Caco-2 (cell line): ENCODE measurements around the gene SEZ6L2. TPM values are rescaled to one million over a fixed set of nuclear protein-coding genes. Genes with fewer than 3 reads are reported as not detected.

Source experiments
- Bru-seq: library from RNA; stranded (reverse); fragments of 400-500 nt; gene quantifications from one replicate; lab custom pipeline; 2021; lab: Mats Ljungman, UMichigan
- BruChase-seq, 2 experiments: library from RNA; stranded (reverse); fragments of 400-500 nt; gene quantifications; one replicate each; lab custom pipeline; 2021; lab: Mats Ljungman, UMichigan
- BruUV-seq: library from RNA; stranded (reverse); fragments of 400-500 nt; replicated peaks from 2 replicates; lab custom pipeline; 2021; lab: Mats Ljungman, UMichigan
- CTCF ChIA-PET: fragments of 300-600 bp; sonication (Branson Sonifier 250); formaldehyde crosslinking; loops from one replicate; lab custom pipeline; 2022; ENCODE audit warnings: antibody characterized with exemption; lab: Charles Lee
- POLR2A ChIA-PET: fragments of 300-600 bp; sonication (Branson Sonifier 250); formaldehyde crosslinking; loops from one replicate; lab custom pipeline; 2022; ENCODE audit warnings: antibody characterized with exemption; lab: Charles Lee
- DNase-seq, 2 experiments: peaks; one replicate each; pipeline versions ENCODE4 v3.0.0 to v3.0.0-alpha.2; 2020 to 2022
- H3K27me3 ChIP-seq: replicated peaks from 2 replicates; pipeline ENCODE4 v1.6.0; 2011; ENCODE audit warnings: low read length; ENCODE audit not compliant: control insufficient read depth, insufficient read depth
- H3K36me3 ChIP-seq: 2 replicates; pipeline ENCODE4 v1.5.1; 2011; ENCODE audit warnings: low read length; ENCODE audit not compliant: control insufficient read depth, insufficient read depth
- H3K4me1 ChIP-seq: fragments of 250-450 bp; sonication (Bioruptor Pico); 2 replicates; pipeline ENCODE4 v1.5.1; 2020; ENCODE audit warnings: mild to moderate bottlenecking
- H3K4me3 ChIP-seq: 2 replicates; pipeline ENCODE4 v1.5.1; 2011; ENCODE audit warnings: low read depth, mild to moderate bottlenecking, control low read depth, low read length
- H3K9me3 ChIP-seq: fragments of 250-450 bp; sonication (Bioruptor Pico); 2 replicates; pipeline ENCODE4 v1.5.1; 2020; ENCODE audit warnings: mild to moderate bottlenecking, moderate library complexity
- H3K27ac Mint-ChIP-seq: one replicate; pipeline ENCODE4 v1.8.0; 2022; ENCODE audit warnings: mixed read lengths; ENCODE audit not compliant: unreplicated experiment
- H3K27me3 Mint-ChIP-seq: one replicate; pipeline ENCODE4 v1.8.0; 2022; ENCODE audit warnings: mixed read lengths; ENCODE audit not compliant: insufficient read depth, unreplicated experiment
- H3K36me3 Mint-ChIP-seq: one replicate; pipeline ENCODE4 v1.8.0; 2022; ENCODE audit warnings: mild to moderate bottlenecking, mixed read lengths; ENCODE audit not compliant: insufficient read depth, unreplicated experiment
- H3K4me1 Mint-ChIP-seq: one replicate; pipeline ENCODE4 v1.8.0; 2022; ENCODE audit warnings: low read depth, mixed read lengths; ENCODE audit not compliant: unreplicated experiment
- H3K4me3 Mint-ChIP-seq: one replicate; pipeline ENCODE4 v1.8.0; 2022; ENCODE audit warnings: mild to moderate bottlenecking, moderate library complexity, mixed read lengths; ENCODE audit not compliant: unreplicated experiment
- H3K9me3 Mint-ChIP-seq: one replicate; pipeline ENCODE4 v1.8.0; 2022; ENCODE audit warnings: mixed read lengths; ENCODE audit not compliant: unreplicated experiment
- intact Hi-C: fragments of 100-400 bp; cut with micrococcal nuclease; formaldehyde crosslinking; loops from one replicate; pipeline ENCODE4 v1.10.0; 2022; ENCODE audit not compliant: unreplicated experiment
- long read RNA-seq: library from polyadenylated mRNA; stranded (forward); transcript quantifications from one replicate; pipeline ENCODE4 v2.0.0, GENCODE V29; 2022
- total RNA-seq: library from RNA; stranded (reverse); gene quantifications from 2 replicates; pipeline ENCODE4 v1.2.3, GENCODE V29; 2022
- TF ChIP-seq, protein P1 (sequence below), 2 experiments: fragments of 200-600 bp in 1 of 2; IDR thresholded peaks; 1 replicate in 1 of 2; 2 replicates in 1 of 2; pipeline versions ENCODE4 v1.5.1 to v1.8.0; 2011 to 2022; ENCODE audit warnings: antibody characterized with exemption in 1 of 2, control low read depth in 1 of 2, inconsistent platforms in 1 of 2, low read depth in 1 of 2, low read length in 1 of 2, mild to moderate bottlenecking in 1 of 2, moderate library complexity in 1 of 2; ENCODE audit not compliant: insufficient read depth in 1 of 2, severe bottlenecking in 1 of 2, unreplicated experiment in 1 of 2

The SEZ6L2 gene
- total RNA-seq (24.1 and 26.3 TPM in 2 replicates), Bru-seq, nascent RNA (percentile 37 among the genes with signal in this experiment), BruChase-seq, experiment 1, labeled RNA remaining after a 2-hour chase (percentile 41 among the genes with signal in this experiment), BruChase-seq, experiment 2, labeled RNA remaining after a 6-hour chase (percentile 53 among the genes with signal in this experiment)
- long read RNA-seq, transcript SEZ6L2-209 (18 exons, 3,555 nt) = major isoform, 6 of 47 reads
- long read RNA-seq, partial matches to known transcripts = 29 of 47 reads
- long read RNA-seq, other reads (novel, unspliced or antisense) = 7 of 47 reads

DNA sequence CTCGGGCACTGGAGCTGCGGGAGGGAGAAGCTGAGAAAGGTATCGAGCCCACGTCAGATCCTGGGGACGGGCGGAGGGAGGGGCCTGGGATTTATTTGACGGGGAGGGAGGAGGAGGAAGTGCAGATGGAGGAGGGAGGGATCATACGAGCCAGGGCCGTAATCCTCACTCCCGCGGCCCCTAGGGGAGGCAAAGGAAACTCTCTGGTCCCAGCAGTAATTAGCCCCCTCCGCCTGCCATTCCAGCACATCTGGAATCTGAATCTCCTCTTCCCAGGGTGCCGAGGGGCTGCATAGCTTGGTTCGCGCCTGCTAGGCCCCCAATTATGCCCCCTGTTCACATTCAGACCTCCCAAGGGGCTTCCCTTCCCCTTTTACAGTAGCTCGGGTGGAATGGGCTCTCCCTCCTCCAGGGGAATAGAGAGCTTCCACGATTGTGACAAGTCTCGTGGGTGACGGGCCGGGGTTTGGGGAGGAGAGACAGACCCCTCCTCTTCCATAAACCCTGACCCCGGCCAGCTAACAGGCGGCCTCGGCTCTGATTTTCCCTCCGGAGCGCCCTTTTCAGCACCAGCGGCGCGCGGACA, at the start of gene SEZ6L2:
Gene SEZ6L2 (minus strand): TSS at position 35 of the 586 bp plus-strand sequence. CDS start 531 bp downstream, outside the sequence.
- intact Hi-C loops = loop anchor here (2.0 to 10.0 kb wide), 3 partner anchors 37 to 125 kb away; partner anchors contain the start of genes C16orf92, CDIPT and PAGR1
- Histone ChIP-seq H3K36me3 (no peaks in the 10 kb centered on the region; the same call in 1 of the 2 replicates), H3K27me3 (no peaks in the 10 kb centered on the region), H3K4me1 (peaks cover 22% of the 10 kb centered on the region; the same call in 1 of the 2 replicates), H3K4me3 (peak within 1 kb of the TSS; percentile 66), H3K9me3 (no peaks in the 10 kb centered on the region)
- TF ChIP-seq, protein P1, sequence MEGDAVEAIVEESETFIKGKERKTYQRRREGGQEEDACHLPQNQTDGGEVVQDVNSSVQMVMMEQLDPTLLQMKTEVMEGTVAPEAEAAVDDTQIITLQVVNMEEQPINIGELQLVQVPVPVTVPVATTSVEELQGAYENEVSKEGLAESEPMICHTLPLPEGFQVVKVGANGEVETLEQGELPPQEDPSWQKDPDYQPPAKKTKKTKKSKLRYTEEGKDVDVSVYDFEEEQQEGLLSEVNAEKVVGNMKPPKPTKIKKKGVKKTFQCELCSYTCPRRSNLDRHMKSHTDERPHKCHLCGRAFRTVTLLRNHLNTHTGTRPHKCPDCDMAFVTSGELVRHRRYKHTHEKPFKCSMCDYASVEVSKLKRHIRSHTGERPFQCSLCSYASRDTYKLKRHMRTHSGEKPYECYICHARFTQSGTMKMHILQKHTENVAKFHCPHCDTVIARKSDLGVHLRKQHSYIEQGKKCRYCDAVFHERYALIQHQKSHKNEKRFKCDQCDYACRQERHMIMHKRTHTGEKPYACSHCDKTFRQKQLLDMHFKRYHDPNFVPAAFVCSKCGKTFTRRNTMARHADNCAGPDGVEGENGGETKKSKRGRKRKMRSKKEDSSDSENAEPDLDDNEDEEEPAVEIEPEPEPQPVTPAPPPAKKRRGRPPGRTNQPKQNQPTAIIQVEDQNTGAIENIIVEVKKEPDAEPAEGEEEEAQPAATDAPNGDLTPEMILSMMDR (IDR thresholded peaks at IDR 0.05; ENCODE audit: insufficient read depth in 1 of 2, low read depth in 1 of 2, low read length in 1 of 2, severe bottlenecking in 1 of 2, unreplicated experiment in 1 of 2) = peak; percentile 31 to 35
- Mint-ChIP-seq H3K4me3 (peak within 1 kb of the TSS; percentile 93), H3K36me3 (peaks cover 6% of the 10 kb centered on the region), H3K4me1 (peaks cover 22% of the 10 kb centered on the region), H3K27ac (peak within 1 kb of the TSS; percentile 88), H3K9me3 (no peaks in the 10 kb centered on the region), H3K27me3 (no peaks in the 10 kb centered on the region)
- BruUV-seq = no TSS peak
- CTCF ChIA-PET = interaction anchor here (0.6 to 2.4 kb wide), 11 partner anchors 27 to 199 kb away, joined by 3 to 9 read pairs (median 3); partner anchors contain the start of genes DOC2A, KCTD13, TAOK2 and TMEM219
- POLR2A ChIA-PET = interaction anchor here (0.5 to 2.1 kb wide), 7 partner anchors 9 to 1076 kb away, joined by 3 to 18 read pairs (median 3); partner anchors contain the start of gene TAOK2
- peak; percentile 89 to 94 for DNase-seq

DNA sequence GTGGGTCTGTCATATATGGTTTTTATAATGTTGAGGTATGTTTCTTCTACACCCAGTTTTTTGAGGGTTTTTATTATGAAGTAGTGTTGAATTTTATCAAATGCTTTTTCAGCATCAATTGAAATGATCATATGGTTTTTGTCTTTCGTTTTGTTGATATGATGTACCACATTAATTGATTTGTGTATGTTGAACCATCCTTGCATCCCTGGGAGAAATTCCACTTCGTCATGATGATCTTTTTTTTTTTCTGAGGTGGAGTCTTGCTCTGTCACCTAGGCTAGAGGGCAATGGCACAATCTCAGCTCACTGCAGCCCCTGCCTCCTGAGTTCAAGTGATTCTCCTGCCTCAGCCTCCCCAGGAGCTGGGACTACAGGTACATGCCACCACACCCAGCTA, 48.5 kb upstream of the SEZ6L2 start:
- Mint-ChIP-seq H3K36me3 (peaks cover 17% of the 10 kb centered on the region), H3K27me3 (no peaks in the 10 kb centered on the region), H3K4me3 (no peak overlapping the region), H3K9me3 (peaks cover 10% of the 10 kb centered on the region), H3K4me1 (peaks cover 8% of the 10 kb centered on the region), H3K27ac (no peak overlapping the region)
- intact Hi-C loops = no loop called here
- BruUV-seq = no TSS peak
- TF ChIP-seq, protein P1 (IDR thresholded peaks at IDR 0.05; ENCODE audit: insufficient read depth in 1 of 2, low read depth in 1 of 2, low read length in 1 of 2, severe bottlenecking in 1 of 2, unreplicated experiment in 1 of 2) = no peak
- POLR2A ChIA-PET = interaction anchor here (0.6 kb wide), 1 partner anchor 14 kb away, joined by 3 read pairs; the partner anchor contains the start of gene TMEM219
- Histone ChIP-seq H3K9me3 (peaks cover 4% of the 10 kb centered on the region), H3K4me1 (peaks cover 26% of the 10 kb centered on the region), H3K36me3 (no peaks in the 10 kb centered on the region), H3K27me3 (no peaks in the 10 kb centered on the region), H3K4me3 (no peak overlapping the region)
- CTCF ChIA-PET = no interaction called here
- DNase-seq = no peak
